ENCODE measurements around the gene CAMK2D.

GRCh38 chr4:113512880-113513279, 248.7 kb downstream of the CAMK2D start:
- no peak for TF ChIP-seq POLR2AphosphoS5 (IDR thresholded peaks at IDR 0.05; ENCODE audit: low read depth, low read length)
- no peak for TF ChIP-seq TAF1 (IDR thresholded peaks at IDR 0.05; ENCODE audit: borderline replicate concordance, insufficient read depth, low read length)

Data from PFSK-1 (cell line).